ENCODE data around the gene DUSP2. TPM values are rescaled to one million over a fixed set of nuclear protein-coding genes. Genes with fewer than 3 reads are reported as not detected.
A peak's percentile ranks its signal among the peaks of the same experiment; 100 is the strongest.

DUSP2 gene
- total RNA-seq, 1 donor from 2014 or later, result 28.9 TPM

DNA sequence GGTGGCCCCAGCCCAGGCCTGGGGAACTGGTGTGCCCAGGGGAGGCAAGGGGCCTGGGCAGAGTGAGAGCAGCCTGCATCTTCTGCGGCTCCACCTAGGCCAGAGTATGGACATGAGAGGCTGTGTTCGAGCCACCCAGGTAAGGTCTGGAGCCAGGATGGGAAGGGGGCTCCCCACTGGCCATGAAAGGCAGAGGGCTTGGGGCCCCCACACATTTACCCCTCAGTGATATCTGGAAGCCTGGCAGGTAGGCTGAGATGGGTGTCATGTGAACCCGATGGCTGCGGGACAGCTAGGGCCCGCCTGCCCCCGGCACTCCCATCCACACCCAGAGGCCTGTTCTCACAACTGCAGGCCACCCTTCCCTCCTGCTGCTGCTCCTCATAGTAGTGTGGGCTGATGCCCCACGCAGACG, 42.0 kb downstream of the DUSP2 start:
- DNase-seq (ENCODE audit: low spot score), result no peak

DNA sequence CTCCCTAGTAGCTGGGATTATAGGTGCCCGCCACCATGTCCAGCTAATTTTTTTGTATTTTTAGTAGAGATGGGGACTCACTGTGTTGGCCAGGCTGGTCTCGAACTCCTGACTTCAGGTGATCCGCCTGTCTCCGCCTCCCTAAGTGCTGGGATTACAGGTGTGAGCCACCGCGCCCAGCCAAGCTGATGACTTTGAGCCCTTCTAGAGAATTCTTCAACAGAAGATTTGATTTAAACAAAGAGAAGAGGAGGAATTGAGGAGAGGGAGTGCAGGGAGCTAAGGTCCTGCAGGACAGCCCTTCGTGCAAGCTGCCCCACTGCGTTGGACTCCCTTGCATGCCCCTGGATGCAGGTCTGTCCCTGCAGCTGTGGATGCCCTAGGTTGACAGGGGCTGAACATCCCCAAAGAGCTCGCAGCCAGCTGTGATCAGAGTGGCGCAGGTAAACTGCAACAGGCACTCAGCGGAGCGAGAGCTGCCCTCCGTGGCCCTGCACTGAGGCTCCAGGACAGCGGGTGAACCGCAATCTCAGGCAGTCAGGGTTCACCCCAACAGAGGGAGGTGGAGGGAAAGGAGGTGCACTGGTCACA, 42.5 kb downstream of the DUSP2 start:
- DNase-seq (ENCODE audit: low spot score), result no peak

DNA sequence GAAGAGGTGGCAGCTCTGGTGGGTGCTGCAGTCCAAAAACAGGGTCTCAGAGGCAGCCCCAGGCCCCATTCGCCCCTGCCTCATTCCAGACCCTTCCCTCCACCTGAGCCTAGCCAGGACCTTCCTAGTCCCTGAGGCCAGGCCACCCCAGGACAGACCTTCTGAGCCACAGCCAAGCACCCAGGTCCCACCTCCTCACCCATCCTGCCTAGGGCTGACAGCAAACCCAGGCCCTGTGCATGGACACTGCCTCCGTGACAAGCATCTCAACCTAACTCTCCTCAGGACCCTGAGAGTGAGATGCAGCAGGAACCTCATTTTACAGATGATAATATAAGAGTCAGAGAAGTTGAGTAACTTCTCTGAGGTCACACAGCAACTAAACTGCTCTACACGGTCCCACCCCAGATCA, 44.3 kb downstream of the DUSP2 start:
- DNase-seq (ENCODE audit: low spot score), result no peak

DNA sequence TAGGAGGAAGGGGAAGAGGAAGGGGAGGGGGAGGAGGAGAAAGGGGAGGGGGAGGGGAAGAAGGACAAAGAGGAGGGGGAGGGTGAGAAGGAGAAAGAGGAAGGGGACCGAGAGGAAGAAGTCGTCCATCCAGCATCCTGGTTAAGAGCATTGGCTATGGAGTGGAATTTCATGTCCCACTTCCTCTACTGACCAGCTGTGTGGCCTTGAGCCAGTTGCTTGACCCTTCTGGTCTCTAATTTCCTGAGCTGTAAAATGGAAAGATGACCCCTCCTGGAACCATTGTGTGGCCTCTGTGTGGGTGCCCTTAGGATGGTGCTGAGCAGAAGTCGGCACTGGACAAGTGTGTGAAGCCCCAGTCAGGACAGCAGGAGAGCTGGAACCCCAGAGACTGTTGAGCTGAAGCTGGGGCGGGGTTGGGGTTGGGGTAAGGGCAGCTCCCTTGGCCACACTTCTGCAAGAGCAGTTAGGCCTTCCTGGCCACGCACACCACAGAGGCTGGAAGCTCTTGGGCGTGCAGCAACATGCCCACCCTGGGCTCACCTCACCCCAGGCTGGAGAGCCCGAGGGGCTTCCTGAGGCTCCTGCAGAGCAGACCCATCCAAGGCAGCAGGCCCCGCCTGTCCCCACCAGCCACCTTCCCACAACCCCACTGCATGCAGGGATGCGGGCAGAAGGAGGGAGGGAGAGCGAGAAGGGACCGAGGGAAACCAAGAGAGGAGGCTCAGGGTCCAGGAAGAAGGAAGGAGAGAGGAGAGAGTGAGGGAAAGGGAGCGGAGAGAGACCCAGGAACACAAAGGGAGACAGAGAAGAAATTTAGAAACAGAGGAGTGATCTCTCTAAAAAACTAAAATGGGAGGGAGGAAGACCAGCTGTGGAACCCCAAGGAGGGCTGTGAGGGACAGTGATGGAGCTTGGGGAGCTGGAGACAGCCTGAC, 45.1 kb downstream of the DUSP2 start:
- peak; percentile 18 for DNase-seq (ENCODE audit: low spot score)

DNA sequence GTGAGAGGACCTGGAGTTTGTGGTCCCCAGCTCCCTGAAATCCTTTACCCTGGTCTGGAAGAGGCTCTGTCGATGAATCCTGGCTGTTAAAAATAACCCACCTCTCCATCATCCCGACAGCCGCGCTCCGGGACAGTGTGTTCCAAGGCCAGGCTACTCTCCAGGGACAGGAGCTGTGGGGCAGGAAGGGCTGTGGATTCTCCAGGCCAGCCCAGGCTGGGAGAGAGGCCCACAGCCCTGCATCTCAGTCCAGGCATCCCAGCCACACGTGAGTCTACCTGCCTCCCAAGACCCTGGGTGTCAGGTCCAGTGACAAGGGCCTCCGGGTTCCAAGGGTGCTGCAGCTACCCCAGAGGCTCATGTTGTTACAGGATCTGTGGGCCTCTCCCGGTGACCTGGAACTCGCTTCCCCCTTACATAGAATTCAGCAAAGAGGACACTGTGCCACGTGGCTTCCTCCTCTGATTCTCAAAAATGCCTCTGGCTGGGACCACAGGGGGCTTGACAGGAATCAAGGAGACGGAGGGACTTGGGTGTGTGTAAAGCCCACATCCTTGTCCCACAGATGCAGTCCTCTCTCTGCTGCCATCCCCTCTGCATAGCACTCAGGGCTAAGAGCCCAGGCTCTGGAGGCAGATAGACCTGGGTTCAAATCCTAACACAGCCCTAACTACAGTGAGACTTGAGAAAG, 46.2 kb downstream of the DUSP2 start:
- DNase-seq (ENCODE audit: low spot score), result no peak

DNA sequence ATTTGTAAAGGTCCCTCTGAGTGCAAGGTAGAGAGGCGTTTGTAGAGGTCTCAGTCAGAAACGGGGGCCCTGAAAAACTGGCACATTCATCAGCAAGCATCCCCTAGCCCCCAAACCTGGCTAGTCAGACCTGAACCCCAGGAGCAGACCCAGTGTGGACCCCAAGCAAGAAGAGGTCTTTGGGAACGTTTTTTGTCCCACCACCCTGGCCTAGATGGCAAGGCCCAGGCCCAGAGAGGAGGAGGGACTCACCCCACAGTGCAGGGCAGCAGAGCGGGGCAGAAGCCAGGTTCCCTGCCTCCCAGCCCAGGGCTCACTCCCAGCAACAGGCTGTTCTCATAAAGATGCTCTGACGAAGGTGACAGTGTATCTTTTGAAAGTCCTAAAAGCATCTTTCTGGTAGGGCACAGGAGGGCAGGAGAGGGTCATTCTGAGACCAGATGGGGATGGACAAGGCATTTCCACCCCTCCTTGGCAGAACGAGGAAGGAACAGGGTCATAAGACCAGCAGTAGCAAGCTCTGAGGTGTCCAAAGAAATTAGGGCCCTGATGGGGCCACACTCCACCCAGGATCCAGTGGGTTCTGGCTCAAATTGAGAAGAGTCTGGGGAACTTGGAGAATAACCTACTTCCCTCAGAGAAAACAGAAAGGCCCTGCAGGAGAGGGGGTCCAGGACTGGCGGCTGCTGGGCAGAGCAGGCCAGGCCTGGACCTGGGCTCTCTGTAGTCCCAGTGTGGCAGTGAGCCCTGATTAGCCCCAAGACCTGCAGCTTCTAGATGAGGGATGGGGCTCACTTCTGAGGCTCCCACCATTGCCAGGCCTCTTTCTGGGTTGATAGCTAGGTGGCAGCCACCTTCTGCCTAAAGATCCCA, 47.1 kb downstream of the DUSP2 start:
- DNase-seq (ENCODE audit: low spot score), result no peak

DNA sequence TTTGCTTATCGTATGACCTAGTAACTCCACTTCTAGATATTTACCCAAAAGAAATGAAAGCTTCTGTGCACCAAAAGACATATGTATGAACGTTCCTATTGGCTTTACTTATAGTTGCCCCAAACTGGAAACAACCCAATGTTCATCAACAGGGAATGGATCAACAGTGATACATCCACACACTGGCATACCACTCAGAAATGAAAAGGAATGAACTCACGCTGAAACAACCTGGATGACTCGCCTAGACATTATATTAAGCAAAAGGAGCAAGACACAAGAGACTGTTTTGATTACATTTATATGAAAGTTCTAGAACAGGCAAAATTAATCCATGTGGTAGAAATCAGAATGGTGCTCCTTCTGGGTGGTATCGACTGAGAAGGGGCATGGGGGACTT, 47.8 kb downstream of the DUSP2 start:
- DNase-seq (ENCODE audit: low spot score), result no peak

DNA sequence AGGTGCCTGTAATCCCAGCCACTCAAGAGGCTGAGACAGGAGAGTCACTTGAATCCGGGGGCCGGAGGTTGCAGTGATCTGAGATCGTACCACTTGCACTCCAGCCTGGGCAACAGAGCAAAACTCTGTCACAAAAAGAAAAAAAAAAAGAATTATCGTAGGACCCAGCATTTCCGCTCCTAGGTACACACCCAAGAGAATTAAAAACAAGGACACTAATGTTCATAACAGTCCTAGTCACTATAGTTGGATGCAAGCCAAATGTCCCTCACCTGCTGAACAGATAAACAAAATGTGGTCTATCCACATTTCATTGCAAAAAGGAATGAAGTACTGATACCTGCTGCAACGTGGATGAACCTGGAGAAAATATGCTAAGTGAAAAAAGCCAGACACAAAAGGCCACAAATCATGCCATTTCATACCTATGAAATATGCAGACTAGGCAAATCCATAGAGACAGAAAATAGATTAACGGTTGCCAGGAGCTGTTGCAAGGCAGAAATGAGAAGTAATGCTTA, 50.1 kb downstream of the DUSP2 start:
- DNase-seq (ENCODE audit: low spot score), result peak; percentile 82

DNA sequence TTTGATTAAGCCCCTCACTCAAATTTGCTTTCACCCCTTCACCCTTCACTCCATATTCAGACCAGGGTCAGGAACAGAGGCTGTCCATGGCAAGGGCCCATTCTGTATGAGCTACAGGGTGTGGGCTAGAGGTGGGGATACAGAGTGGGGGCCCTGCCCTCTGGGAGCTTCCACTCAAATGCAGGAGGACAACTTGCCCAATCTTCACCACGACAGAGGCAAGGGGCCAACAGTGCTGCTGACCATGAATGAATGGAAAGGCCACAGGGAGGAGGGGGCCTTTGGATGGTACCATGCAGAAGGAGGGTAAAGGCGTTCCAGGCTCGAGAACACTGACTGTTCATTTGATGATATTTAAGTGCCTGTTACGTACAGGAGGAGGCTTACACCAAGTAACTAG, 51.7 kb downstream of the DUSP2 start:
- no peak for DNase-seq (ENCODE audit: low spot score)

Other genes with a start within 250 kb of the DUSP2 start
- gene ANKRD36C, start 153.6 kb downstream of the DUSP2 start, total RNA-seq (ENCODE audit: insufficient read depth, low replicate concordance), result 86.4 TPM
- 2.6 TPM for gene GPAT2, start 110.5 kb downstream of the DUSP2 start, total RNA-seq (ENCODE audit: insufficient read depth, low replicate concordance)
- gene ADRA2B, start 28.9 kb downstream of the DUSP2 start, total RNA-seq (ENCODE audit: insufficient read depth, low replicate concordance), result 1.9 TPM
- 1.4 TPM for gene ASTL, start 6.9 kb downstream of the DUSP2 start, total RNA-seq (ENCODE audit: insufficient read depth, low replicate concordance)
- 42.1 TPM for gene STARD7, start 63.4 kb upstream of the DUSP2 start, total RNA-seq (ENCODE audit: insufficient read depth, low replicate concordance)
- gene TMEM127, start 120.6 kb upstream of the DUSP2 start, total RNA-seq (ENCODE audit: insufficient read depth, low replicate concordance), result 13.5 TPM
- 49.1 TPM for gene CIAO1, start 120.8 kb upstream of the DUSP2 start, total RNA-seq (ENCODE audit: insufficient read depth, low replicate concordance)
- gene SNRNP200, start 160.1 kb upstream of the DUSP2 start, total RNA-seq (ENCODE audit: insufficient read depth, low replicate concordance), result 36.6 TPM
- 5.5 TPM for gene ITPRIPL1, start 179.9 kb upstream of the DUSP2 start, total RNA-seq (ENCODE audit: insufficient read depth, low replicate concordance)
- gene NCAPH, start 190.3 kb upstream of the DUSP2 start, total RNA-seq (ENCODE audit: insufficient read depth, low replicate concordance), result 1.7 TPM